ENCODE data around the gene PNRC2.
"Not testable (repeated sequence)": the region's sequence is repeated elsewhere in the genome, so short reads cannot be mapped to it uniquely, and the experiment has no call there.

The PNRC2 gene

DNA sequence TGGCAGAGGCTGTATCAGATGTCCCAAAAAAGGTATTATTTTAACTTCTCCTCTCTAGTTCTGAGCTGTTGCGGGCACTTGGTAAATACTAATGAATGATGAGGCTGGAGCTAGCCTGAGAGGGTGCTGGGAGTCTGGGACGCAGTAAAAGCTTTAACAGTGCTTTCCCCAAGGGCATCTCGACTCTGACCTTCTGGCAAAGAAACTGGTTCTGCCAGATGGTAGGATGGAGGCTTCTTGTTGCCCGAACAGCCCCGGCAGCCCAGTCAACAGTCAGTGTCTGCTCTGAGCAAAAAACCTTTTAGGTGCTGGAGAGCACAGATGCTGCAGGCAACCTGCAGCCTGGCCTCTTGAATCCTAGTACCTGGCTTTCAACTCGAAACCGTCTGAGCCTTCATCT, 2.5 kb upstream of the PNRC2 start:
- no peak for DNase-seq

DNA sequence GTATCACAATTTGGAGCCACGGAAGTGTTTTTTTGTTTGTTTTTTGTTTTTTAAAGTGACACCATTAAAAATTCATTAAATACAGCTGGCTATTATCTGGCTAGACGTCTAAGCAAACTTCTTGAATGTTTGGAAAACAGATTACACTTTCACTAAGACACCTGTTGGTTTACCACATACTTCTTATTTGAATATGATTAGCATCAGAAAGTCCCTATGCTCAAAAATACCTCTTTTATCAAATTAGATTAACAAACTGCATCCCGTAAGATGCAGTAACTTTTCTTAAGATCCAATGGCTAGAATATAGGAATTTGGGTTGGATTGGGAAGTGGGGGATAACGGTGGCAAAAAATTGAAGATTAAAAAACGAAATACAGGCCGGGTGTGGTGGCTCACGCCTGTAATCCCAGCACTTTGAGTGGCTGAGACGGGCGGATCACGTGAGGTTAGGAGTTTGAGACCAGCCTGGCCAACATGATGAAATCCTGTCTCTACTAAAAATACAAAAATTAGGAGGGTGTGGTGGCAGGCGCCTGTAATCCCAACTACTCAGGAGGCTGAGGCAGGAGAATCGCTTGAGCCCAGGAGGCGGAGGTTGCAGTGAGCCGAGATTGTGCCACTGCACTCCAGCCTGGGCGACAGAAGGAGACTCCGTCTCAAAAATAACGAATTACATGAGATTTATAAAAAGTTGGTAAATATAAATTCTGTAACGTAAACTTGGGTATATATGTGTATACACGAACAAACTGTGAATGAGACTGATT, 1.4 kb upstream of the PNRC2 start:
- DNase-seq, result not testable (repeated sequence)

DNA sequence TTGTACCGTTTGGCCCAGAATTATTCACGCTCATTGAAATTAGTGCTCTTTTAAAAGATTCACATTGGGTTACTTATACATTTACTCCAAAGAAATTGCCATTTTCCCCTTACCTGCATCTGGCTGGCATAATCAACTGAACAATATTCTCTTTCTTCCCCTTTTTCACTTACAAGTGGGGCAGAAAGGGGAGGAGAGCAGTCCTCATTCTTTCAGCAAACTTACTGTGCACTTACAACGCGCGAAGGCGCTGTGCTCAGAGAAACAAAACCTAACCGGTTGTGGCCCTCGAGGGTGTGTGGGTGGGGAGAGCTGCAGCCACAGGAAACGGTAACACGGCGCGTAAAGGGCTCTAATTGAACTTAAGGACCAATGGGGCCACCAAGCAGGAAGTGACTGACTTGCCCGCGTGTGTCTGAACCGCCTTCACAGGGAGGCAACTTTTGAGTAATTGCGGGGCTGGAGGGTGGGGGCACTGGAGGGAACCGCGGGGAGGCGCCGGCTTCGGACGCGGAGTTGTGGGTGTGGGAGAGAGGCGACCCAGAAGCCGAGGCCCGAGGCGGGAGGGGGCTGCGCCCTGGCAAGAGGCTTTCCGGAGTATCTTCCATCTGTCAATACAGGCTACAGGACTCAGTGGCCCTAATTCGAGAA, 693 bp upstream of the PNRC2 start:
- peak; percentile 85 to 95 (median 91) for DNase-seq

DNA sequence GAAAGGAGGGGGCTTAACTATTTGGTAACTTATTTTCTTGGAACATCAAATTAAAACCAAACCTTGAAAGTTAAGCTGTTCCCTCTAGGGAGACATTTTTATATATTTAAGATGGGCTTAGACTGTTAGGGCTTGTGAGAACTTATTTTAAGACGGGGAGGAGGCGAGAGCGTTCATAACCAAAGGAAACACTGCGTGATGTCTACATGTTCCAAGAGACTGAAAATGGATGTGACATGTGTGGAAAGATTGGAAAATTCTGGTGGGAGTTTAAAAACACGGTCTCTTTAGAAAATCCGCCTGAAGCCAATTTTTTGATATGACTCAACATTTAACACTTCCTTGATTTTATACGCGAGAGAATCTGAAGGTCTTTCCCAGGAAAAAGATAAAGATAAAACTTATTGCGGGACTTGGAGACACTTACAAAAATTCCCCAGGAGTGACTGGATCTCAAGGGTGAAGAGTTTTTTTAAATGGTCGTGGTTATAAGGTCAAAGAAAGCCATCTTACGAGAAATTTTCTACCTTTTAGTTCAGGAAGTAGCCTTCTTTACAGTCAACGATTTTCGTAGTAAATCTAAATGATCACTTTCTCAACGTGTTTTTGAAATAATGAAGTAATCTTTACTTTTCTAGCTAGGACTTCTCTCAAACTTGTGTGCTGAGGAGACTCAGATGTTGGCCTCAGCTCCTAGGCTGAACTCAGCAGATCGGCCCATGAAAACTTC, 828 bp downstream of the PNRC2 start:
- DNase-seq, result peak in 2 of 6 experiments; percentile 44 to 49

DNA sequence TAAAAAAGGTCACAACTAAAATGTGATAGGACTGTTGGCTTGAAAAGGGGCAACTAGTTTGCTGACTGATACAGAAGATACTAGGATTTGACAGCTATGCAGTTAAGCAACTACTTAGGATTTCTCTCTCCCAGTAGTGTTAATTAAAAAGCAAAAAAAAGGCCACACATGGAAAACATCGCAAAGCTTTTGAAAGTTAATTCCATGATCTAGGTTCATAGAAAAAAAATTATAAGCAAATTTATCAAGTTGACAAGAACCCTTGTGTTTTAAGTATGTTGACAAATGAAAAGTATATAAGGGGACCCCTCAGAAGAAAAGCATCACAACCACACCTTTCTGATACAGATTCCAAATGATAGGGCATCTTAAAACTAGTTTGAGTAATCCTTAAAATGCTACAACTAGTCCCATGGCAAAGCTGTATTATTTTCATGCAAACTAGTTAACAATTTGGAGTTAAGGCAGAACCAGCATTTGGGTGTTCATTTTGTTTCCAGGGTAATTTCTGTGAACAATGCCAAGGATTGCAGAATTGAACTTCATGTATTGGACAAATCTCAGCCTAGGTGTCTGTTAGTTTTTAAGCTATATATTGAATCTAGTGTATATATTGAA, 4.1 kb downstream of the PNRC2 start:
- no peak for DNase-seq

DNA sequence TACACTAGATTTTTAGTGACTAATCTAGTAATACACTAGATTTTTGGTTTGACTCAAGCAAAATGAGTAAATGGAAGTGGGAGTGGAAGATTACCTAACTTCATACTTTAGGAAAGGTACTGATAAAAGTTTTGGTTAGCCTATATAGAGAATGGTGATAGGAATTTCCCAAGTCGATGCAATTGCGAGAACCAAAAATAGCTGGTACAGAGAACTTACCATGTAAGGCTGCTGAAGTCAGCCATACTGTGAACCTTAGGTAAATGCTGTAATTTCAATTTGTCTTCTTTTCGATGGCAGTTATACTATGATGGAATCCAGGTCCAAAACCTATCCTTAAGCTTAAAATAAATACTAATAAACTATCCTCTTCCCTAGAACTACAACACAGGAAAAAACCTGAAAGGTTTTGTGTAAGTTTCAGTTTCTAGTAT, 4.6 kb downstream of the PNRC2 start:
- DNase-seq, result no peak

DNA sequence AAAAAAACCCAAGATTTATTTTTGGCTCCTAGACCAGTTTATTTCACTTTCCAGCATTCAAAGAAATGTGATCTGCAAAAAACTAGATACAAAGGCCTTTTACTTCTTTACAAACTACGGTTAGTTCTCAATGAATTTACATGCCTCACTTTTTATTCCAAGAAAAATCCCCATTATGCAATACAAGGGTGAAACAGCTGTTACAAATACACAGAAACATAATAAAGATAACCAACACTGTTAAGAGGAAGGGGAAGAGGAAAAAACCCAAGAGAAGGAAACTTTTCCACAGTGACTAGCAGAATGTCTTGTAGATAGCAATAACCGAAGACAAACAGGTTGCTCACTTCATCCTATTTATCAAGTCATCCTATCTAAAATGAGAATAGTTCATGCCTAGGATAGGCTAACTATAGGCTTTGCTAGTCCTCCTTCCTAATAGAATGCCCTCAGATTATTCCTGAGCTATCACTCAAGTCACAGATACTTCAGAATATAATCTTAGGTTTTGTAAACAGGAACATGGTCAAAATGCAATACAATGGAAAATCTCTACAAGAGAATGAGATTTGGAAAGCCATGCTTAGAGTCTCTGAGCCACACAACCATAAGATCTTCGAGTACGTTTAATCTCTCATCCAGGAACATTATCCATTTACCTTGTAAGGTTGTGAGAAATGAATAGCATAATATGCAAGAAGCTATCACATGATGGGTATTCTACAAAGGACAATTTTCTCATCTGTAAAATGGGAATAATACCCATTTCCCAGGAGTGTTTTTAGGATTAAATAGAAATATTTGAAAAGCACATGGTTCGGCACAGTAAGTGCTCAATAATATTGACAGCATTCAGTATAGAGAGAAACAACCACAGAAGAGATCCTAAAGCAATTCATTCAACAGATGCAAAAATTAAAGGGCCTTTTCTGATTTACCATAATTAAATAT, 5.4 kb downstream of the PNRC2 start:
- DNase-seq, result no peak

DNA sequence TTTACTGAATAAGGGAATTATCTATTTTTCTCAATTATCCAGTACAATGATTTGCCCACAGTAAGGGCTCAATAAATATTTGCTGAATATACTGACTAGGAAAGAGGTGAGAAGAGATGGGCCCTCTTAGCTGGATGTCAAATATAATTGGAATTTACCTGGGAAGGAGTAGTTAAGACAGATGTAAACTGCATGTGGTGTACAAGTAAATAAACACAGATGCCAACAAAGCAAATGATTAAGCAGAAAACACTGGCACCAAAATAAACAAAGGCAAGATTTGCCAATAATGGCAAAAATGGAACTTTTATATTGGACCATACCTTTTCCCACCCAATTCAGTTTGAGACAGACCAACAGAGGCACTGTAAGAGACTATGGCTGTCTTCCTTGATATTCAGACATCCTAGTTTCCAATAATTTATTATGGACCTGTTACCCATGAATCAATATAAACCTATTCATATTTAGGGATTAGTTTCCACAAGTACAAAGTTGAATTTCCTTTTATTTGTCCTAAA, 7.4 kb downstream of the PNRC2 start:
- DNase-seq, result no peak

DNA sequence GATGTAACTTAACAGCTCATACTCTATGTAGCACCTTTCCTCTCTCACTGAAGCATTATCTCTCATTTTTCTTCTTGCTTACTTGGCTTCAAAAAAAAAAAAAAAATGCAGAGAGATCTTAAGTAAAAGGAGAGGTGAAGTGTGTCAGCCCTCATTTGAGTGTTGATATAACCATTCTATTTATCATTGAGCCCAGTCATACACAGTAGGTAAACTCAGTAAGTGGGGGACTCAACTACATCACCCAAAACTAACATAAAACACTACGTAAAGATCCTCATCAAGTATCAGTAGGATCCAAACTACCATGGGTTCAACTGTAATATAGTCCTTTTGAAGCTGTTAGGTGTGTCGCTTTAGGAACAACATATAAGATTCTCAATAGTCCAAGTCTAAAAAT, 8.2 kb downstream of the PNRC2 start:
- no peak for DNase-seq

DNA sequence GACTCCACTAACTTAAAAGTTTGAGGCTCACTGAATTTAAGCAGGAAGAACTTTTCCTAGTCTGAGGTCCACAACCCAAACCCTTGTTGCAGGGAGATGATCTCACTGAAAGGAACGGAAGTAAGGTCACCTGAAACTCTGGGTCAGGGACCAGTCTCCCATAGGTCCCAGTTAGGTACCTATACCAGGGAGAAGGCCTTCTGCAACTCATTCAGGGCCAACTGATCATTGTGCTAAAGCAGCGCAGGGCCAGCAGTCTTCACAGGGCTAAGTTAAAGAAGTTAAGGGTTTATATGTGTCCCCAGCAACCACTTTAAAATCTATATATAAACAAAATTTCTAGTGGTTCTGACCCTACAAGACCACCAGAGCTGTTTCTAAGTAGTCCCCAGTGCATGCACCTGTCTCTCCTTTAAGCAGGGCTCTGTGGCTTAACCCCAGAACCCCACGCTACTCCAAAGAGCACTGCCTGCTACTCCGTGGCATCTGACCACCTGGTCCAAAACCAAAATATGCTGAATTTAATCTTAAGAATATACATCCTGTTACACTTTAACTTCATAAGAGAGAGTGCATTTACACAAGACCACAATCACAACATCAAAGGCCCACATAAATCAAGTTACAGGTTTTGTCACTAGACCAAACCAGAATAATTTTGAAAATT, 17.7 kb downstream of the PNRC2 start:
- DNase-seq, result no peak

DNA sequence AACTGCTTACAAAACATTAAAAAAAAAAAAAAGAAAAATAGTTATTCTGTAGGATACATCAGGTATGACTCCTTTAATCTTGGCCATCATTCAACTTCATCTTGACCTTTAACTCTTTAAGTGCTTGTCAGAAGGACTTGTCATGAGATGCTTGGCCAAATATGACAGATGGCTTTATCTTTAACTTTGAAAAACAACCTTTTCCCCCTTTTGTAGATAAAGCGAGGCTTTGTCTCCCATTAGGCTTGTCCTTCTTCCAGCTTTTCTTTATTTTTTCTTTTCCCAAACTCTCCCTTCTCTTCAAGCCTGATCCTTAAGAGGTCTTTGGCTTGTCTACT, 18.2 kb downstream of the PNRC2 start:
- DNase-seq, result no peak

DNA sequence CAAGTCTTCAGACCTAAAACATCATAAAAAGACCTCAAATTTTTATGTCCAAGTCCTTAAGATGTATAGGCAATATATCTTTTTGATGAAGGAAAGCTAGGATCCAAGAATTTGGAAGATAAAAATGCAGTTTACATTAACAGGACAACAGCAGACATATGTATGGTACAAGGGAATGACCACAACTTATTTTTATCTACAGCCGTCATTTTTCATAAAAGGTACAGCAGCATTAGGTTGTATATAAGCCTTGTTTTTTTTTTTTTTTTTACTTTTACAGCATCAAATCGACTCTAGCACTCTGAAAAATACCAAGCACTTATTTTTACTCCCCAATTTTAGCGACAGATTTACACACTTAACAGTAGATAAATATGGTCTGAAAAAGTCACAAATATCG, 19.2 kb downstream of the PNRC2 start:
- no peak for DNase-seq

DNA sequence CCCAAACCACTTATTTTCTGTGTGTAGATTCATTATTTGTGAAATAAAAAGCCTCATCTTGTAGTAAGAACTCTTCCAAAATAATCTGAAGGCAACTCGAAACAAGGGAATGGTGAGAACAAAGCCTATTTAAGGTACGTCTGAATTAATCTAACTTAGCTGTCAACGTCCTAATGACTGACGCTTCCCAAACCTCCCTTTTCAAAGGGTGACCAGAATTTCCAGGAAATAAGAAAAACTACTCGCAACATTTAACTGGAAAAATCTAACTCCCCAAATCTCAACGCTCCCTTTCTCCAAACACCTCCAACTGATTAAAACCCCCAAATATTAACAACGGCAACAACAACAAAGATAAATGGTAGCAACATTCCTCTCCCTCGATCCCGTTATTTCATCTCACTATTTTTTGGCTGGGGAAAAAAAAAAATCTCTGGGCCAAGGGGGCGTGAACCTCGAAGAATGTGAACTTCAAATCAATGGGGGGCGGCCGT, 19.8 kb downstream of the PNRC2 start:
- DNase-seq, result no peak

DNA sequence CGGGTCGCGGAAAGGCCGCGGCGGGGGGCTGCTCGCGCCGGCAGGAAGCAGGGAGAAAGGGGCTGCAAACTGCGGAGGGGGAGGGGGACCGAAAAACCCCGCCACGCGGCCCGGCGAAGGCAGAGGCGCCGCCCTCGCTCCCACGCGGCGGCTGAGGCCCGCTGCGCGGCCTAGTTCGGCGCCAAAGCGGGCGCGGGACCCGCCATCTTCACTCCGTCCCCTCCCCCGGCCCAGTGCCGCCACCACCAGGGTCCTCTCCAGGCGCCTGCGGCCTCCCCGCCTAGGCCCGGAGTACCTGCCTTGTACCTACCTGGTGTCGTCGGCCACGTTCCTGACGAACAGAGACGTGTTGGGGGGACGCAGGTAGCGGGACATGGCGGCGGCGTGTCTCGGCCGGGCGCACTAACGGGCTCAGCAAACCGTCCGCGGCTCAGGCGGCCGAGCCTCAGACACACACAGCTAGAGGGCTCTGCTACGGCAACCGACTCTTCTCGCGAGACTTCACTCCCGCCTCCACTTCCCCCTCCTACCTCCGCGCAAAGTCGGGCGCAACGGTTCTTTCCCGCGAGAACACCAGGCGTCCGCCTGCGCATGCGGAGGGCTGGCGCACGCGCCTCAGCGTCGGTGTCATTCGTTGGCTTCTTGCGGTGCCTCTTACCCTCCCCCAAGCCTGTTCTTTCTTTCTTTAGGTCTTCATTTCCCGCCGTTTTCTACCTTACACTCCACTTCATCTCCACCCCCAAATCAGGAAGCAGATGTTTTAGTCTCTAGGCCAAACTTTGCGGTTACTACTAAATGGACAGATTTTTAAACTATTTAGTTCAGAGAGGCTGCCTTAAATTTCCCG, 20.5 kb downstream of the PNRC2 start, which contains the start of gene SRSF10:
Gene SRSF10 (minus strand): TSS at position 447 of the 847 bp plus-strand sequence. CDS start 72 bp downstream, at position 375.
- peak; percentile 93 to 99 (median 98) for DNase-seq

DNA sequence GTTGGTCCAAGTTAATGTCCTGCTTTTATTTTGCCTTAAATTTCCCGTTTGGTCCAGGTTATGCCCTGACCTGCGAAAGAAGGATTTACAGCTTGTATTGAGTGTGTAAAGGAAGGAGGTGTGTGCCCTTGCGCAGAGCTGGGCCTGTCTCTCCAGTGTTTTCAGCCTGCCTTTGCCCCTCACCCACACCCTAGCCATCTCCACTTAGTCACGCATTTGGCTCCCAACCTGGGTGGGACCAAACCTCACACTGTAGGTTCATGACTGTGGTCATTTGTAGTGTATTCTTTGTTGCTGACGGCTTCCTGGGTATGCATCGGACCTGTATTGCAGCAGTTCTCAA, 21.1 kb downstream of the PNRC2 start:
- DNase-seq, result peak in 1 of 6 experiments; percentile 28

DNA sequence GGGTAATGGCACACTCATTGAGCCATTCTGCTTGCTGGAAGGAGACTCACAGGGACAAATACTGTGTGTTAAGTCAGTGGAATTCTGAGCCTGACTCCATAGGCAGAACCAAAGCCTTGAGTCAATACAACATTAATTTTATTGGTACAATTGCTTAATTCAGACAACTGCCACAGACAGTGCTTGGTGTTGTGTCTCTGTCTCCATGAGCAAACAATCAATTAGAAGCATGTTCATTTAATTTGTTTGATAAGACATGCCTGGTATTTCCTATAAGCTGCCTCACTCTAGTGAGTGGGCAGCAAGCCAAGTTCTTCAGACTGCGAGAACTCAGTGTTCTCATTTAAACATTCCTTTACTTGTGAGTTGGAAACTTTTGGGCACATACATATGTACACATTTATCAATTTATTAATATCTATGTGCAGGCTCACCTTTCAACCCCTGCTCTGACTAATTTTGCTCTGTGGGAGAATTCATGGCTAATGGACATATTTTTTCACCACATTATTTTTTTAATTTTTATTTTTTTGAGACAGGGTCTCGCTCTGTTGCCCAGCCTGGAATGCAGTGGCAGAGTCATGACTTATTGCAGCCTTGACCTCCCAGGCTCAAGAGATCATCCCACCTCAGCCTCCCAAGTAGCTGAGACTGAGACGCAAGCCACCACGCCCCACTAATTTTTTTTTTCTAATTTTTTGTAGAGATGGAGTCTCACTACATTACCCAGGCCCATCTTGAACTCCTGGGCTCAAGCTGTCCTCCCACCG, 25.0 kb downstream of the PNRC2 start:
- DNase-seq, result no peak

DNA sequence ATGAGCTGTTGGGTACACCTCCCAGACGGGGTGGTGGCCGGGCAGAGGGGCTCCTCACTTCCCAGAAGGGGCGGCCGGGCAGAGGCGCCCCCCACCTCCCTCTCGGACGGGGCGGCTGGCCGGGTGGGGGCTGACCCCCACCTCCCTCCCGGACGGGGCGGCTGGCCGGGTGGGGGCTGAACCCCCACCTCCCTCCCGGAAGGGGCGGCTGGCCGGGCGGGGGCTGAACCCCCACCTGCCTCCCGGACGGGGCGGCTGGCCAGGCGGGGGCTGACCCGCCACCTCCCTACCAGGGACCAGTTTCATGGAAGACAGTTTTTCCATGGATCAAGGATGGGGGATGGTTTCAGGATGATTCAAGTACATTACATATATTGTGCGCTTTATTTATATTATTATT, 27.4 kb downstream of the PNRC2 start:
- not testable (repeated sequence) for DNase-seq

DNA sequence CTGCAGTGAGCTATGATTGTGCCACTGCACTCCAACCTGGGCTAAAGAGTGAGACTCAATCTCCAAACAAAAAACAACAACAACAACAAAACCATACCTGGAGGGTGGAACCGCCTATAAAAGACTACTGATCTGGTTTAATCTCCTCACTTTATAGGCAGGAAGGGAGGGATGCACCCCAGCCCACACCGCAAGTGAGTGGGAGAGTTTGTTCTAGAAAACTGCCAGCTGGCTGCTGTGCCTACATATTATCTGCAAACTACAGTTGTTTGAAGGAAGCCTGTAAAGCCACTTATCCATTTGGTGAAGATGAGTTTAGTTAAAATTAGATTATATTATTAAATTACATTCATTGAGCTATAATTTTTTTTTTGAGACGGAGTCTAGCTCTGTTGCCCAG, 29.6 kb downstream of the PNRC2 start:
- no peak for DNase-seq

DNA sequence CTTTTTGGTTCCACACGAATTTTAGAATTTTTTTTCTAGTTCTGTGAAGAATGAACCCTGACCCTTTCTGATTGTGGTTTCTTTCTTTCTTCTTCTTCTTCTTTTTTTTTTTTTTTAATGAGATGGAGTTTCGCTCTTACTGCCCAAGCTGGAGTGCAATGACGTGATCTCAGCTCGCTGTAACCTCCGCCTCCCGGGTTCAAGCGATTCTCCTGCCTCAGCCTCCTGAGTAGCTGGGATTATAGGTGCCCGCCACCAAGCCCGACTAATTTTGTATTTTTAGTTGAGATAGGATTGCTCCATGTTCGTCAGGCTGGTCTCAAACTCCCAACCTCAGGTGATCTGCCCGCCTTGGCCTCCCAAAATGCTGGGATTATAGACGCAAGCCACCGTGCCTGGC, 32.4 kb downstream of the PNRC2 start:
- DNase-seq, result not testable (repeated sequence)

DNA sequence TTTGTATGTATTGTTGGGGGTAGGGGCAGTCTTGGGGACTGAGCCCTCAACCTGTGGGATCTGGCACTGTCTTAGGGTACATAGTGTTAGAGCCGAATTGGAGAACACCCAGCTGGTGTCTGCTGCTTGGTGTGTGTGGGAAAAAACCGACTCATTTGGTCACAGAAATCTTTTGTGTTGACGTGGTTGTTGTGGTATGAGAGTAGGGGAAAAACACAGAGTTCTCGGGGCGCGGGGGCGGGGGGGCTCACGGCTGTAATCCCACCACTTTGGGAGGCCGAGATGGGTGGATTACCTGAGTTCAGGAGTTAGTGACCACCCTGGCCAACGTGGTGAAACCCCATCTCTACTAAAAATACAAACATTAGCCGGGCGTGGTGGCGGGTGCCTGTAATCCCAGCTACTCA, 35.8 kb downstream of the PNRC2 start:
- no peak for DNase-seq

All from stimulated activated naive CD4-positive, alpha-beta T cell (primary cell).